Measurements from ENCODE around the gene LDAH.

DNA sequence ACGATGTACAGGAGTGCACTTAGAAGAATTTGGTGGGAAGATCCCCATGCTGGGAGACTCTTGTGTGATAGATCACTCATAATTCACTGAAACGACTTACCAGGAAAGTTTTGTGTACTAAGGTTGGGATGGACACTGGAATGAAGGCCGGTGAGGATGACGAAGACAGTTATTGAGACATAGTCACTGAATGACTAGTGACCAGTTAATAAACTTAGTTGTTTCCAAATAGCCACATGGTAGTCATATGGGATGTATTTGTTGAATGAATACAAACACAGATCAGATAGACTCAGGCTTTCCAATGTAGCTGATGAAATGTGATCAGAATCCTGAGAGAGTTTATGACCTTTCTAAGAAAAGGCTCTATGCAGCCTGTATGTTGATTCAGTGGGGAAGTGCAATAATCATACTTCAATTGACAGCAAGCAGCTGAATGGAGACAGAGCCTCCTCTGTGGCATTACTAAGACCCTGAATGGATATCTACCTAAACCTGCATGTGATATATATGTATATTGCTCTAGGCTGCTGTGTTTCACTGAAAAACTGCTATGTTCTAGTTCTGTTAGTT, 135.6 kb downstream of the LDAH start:
- no peak for TF ChIP-seq EZH2phosphoT487 (IDR thresholded peaks at IDR 0.05; ENCODE audit: insufficient read depth, low read depth)
- TF ChIP-seq EZH2 (IDR thresholded peaks at IDR 0.05; ENCODE audit: insufficient read depth, poor library complexity, severe bottlenecking): no peak

Data from GM23248 (cell line).